ENCODE data around the gene NXPH3.

The NXPH3 gene

DNA sequence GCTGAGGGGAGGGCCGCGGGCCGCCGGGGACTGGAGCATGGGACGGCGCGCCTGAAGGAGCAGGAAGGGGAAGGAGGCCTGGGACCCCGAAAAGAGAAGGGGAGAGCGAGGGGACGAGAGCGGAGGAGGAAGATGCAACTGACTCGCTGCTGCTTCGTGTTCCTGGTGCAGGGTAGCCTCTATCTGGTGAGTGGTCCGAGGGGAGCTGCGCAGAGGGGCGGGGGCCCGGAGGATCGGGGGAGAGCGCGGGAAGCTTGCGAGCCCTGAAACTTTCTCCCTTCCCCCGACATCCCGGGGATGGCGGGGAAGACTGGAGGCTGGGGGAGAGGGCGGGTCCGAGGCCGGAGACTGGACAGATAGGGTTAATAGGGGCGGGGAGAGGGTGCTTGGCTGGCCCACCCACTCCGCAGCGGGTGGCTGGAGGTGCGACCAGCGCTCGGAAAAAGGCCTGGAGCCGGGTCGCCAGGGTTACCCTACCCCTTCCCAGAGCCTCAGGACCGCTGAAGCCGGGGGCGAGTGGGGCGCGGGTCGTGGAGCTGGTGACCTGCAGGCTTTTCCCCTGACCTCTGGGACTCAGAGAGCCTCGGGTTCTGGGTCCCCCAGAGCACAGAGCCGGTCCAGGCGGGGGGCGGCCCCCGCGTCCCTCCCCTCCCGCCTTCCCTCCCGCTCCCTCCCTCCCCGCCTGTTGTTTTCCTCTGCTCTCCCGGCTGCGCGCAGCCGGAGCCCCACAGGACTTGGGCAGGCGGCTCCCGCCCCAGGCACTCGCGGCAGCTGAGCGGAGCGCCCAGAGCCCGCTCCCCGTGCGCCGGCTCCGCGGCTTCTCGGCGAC lies 631 bp downstream of the NXPH3 start:
- DNase-seq (ENCODE audit: low read depth): peak; percentile 80

DNA sequence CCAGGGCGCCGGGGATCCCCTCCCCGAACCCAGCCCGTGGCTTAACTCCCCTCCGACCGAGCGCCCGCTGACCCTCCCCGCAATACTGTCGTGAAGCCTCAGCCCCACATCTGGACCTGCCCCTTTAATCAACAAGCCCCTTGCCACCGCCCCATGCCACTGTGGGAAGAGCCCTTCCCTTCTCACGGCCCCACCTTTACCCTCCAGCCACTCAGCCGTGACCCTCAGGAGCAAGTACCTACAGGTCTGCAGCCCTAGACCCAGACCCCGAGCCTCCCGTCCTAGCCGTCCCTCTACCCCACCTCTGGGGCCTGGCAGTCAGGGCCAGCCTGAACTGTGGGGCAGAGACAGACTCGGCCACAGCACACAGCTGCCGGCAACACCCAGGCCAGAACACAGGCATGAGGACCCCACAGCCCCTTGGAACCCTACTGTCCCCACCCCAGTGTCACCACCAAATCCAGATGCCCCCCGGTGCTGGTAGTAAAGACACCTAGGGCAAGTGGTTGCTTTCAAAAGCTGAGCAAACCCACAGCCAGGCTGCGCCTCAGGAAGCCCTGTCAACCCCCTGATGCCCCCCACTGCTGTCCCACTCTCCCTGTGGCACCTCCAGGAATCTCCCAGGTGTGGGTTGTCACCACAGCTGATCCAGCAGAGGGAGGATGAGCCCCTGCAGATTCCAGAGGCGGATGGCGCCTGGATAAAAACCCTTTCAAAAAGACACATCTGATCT lies 1.4 kb downstream of the NXPH3 start:
- peak; percentile 19 for DNase-seq (ENCODE audit: low read depth)

DNA sequence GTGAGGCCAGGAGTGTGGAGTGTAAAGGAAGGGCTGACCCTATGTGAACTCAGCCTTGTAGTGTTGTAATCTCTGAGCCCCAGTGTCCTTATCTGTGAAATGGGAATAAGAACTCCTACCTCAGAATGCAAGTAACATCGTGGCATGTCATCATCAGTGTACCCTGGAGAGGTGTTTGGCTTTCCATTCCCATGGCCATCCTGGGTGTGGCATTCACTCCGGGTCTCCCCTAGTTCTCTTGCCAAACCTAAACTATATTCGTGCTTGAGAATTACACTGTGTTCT lies 1.9 kb downstream of the NXPH3 start:
- DNase-seq (ENCODE audit: low read depth): no peak

DNA sequence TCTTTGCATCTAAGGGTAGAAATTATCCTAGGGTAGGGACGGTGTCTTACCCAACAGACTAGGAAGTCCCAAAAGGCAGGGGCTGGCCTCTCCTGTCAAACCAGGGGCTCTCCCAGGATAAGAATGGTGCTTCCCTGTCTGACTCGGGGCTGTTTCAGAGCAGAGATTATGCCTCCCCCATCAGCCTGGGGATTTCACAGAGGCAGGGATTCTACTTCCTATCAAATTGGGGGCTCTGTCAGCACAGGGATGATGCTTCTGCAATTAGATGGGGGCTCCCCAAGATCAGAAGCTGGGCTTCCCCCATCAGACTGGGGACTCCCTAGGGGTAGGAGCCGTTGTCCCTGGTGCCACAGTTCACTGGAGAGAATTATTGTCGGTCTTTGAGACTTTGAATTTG lies 2.3 kb downstream of the NXPH3 start:
- DNase-seq (ENCODE audit: low read depth): no peak

DNA sequence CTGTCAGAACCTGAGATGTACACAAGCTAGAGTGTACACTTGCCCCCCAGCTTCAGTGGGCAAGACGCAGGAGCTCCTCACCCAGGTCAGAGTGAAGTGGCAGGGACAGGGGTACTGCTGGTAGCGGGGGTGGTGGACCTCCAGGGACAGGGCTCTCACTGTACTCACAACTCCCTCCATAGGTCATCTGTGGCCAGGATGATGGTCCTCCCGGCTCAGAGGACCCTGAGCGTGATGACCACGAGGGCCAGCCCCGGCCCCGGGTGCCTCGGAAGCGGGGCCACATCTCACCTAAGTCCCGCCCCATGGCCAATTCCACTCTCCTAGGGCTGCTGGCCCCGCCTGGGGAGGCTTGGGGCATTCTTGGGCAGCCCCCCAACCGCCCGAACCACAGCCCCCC lies 2.7 kb downstream of the NXPH3 start:
- no peak for DNase-seq (ENCODE audit: low read depth)

DNA sequence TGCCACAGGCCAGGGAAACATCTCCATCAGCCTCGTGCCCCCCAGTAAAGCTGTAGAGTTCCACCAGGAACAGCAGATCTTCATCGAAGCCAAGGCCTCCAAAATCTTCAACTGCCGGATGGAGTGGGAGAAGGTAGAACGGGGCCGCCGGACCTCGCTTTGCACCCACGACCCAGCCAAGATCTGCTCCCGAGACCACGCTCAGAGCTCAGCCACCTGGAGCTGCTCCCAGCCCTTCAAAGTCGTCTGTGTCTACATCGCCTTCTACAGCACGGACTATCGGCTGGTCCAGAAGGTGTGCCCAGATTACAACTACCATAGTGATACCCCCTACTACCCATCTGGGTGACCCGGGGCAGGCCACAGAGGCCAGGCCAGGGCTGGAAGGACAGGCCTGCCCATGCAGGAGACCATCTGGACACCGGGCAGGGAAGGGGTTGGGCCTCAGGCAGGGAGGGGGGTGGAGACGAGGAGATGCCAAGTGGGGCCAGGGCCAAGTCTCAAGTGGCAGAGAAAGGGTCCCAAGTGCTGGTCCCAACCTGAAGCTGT lies 3.4 kb downstream of the NXPH3 start:
- no peak for DNase-seq (ENCODE audit: low read depth)

DNA sequence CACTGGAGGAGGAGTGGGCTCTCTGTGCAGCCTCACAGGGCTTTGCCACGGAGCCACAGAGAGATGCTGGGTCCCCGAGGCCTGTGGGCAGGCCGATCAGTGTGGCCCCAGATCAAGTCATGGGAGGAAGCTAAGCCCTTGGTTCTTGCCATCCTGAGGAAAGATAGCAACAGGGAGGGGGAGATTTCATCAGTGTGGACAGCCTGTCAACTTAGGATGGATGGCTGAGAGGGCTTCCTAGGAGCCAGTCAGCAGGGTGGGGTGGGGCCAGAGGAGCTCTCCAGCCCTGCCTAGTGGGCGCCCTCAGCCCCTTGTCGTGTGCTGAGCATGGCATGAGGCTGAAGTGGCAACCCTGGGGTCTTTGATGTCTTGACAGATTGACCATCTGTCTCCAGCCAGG lies 3.9 kb downstream of the NXPH3 start:
- DNase-seq (ENCODE audit: low read depth): no peak

DNA sequence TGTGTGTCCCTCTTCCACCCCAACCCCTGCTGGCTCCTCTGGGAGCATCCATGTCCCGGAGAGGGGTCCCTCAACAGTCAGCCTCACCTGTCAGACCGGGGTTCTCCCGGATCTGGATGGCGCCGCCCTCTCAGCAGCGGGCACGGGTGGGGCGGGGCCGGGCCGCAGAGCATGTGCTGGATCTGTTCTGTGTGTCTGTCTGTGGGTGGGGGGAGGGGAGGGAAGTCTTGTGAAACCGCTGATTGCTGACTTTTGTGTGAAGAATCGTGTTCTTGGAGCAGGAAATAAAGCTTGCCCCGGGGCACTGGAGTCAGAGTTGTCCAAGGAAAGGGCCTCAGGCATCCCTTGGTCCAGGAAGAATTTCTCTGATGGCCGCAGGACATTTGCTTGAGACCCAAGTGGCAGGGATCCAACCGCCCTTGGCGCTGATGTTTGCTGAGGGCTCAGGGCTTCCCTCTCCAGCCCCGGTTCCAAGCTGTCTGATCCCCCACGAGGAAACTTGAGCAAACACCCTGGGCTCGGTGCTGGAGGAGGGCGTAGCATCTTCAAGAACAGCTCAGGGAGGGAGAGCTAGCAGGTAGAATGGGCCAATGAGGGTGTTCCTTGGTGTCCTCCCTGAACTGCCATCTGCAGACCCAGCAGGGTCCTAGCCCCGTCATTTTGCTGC lies 4.5 kb downstream of the NXPH3 start:
- peak; percentile 21 for DNase-seq (ENCODE audit: low read depth)

DNA sequence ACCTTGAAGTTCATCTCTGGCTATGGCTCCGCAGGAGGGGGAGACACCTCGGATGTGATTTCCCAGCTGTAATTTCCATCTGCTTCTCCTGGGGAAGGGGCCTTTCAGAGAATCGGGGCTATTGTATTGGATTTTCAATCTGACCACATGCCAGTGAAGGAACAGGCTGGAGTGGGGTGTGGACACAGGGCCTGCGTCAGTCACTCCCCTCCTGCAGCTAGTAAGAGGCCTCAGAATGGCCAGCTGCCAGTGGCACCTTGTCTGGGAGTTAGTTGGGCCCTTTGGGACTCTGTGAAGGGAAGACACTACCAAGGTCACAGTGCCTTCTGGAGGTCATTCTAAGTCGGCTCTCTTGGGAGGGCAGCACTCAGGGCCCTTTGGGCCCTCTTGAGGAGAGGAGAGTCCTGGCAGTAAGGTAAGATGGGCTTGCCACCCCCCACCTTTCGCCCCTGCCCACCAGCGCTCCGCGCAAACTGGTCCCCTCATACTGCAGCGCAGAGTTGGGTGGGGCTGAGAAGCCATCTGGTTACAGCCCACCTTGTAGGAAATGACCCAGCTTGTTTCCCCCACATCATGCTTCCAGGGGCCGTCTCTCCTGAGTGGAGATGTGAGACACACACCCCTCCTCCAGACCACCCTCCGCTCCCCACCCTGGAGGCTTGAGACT lies 5.4 kb downstream of the NXPH3 start:
- no peak for DNase-seq (ENCODE audit: low read depth)

DNA sequence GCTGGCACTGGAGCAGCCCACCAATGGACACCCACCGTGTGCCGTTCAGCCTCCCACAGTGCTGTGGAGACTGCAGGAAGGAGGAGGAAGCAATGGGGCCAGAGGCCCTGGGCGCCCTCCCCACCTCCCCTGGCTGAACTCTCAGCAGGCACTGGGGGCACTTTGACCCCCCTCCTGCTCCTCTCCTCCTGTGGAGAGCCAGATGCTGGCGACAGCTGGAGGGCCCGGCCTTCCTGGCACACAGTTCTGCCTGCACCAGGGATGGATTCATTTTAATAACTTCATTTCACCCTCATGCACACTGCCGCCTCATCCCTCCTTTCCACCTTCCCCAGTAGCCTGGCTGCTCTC lies 6.0 kb downstream of the NXPH3 start:
- DNase-seq (ENCODE audit: low read depth): no peak

DNA sequence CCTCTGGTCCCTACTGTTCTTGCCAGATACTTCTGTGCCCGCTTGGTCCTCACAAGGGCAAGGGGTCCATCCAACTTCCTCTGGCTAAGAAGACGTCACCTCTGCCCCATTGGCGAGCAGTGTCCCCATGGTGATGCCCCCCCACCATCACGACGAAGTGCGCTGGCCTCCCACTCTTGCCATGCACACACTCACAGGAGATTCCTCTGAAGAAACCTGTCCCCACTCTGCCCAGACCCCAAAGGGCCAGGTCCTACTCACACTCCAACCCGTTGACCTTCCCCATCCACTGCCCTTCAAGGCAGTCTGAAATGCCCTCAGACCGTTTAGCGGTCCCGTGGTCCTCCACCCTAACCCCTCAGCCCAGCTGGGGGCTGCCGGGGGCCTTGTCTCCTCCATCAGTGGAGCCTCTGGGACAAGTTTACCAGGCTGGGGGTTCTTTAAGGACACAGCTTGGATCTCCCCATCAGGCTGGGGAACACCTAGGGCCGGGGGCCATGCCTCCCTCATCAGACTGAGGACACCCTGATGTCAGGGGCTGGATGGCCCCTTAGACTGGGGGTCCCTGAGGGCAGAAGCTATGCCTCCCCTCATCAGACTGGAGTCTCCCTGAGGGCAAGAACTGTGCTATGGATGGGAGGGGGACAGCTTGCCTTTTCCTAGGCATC lies 6.5 kb downstream of the NXPH3 start:
- DNase-seq (ENCODE audit: low read depth): no peak

DNA sequence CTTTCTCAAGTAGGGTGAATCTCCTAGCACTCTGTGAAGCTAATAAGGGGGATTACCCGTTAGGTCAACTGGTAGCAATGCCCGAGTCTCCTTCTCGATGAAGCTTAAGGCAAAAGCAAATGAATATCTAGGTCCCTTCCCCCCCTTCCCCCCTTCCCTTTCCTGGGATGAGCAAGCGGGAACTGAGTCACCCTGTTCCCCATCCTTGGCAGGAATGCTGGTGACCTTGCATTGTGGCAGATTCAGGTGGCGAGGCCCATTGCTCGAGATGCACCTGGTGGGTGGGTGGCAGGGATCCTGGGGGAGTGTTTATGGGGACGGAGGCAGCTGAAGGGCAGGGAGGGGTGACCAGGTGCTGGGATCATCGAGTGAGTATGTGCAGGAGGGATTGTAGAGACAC lies 7.1 kb downstream of the NXPH3 start:
- DNase-seq (ENCODE audit: low read depth): peak; percentile 59

DNA sequence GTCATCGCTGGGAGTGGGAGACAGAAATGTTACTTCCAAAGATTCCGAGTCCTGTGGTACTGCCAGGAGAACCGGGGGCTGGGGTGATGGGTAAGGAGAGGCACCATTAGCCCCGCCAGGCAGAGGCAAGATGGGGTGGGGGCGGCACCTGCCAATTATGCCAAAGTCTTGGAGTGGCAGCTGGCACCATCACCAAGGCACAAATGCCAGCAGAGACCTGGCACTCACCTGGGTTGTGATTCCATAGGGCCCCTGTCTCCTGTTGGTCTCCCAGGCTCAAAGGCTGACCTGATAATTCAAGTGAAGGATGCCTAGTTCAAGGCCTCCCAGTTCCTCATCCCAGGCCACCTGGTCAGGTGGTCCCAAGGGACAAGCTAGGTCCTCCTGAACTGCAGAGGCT lies 7.6 kb downstream of the NXPH3 start:
- DNase-seq (ENCODE audit: low read depth): no peak

DNA sequence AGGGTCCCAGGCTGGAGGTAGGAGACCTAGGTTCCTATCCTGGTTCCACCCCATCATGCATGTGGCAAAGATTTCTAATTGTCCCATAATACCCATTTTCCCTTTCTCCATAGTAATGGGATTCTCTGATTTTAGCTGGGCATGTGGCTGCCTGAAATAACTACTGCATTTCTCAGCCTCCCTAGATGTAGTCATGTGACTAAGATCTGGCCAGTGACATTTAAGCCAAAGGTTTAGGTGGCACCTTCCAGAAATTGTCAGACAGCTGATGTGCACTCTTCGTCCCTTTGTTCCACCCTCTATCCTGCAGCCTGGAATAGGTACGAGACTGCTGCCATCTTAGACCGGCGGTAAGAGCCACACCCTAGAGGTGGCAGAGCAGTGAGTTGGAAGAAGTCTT lies 8.2 kb downstream of the NXPH3 start:
- peak; percentile 27 for DNase-seq (ENCODE audit: low read depth)

DNA sequence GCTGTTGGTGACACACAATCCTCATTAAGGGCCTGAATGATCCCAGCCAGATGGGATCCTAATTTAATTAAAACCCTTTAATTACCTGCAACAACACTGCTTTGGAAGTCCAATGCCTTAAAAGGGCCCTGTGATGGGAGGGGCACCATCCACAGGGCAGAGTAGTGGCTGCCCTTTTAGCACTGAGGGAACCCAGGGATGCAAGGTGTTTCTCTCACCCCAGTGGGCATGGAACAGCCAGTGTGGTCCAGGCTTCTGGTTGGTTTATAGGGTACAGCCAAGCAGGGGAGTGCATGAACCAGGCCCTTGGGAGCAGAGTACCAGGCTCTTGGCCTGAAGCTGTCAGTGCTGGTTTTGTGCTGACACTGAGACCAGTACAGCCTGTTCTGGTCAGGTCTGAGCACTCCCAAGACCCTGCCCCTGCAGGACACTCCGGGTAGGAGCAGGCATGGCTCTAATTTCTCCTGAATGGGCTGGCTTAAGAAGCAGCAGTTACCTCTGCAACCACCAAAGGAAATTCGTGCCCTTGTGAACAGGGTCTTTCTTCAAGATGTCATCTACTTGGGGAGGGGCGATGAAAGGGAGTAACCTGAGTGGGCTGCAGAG lies 9.9 kb downstream of the NXPH3 start:
- peak; percentile 26 for DNase-seq (ENCODE audit: low read depth)

DNA sequence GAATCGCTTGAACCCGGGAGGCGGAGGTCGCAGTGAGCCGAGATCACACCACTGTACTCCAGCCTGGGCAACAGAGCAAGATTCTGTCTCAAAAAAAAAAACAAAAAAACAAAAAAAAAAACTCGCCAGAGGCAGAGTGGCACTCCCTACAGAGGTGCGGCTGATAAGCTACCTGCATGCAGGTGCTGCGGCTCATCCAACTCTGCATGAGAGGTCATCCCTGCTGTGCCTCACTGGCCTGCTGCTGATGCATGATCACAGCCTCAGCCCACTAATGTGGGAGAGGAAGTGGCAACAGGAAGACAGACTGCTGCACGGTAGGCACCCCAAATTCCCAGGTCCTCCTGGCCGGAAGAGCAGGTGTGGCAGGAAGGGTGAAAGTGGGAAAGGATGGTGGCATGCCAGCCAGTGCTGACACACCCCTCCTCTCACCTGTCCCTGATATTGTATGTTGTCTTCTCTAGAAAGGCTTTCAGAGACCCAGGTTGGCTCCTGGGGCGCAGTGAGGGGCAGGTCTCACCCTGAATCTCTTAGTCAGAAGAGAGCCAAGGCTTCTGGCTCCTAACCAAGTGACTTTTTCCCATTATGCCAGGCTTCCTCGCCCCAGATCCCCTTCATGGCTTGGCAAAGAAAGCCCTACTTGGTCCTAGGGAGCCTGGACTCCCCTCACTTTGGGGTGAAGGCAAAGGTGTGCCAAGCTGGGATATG lies 11.8 kb downstream of the NXPH3 start:
- DNase-seq (ENCODE audit: low read depth): no peak

DNA sequence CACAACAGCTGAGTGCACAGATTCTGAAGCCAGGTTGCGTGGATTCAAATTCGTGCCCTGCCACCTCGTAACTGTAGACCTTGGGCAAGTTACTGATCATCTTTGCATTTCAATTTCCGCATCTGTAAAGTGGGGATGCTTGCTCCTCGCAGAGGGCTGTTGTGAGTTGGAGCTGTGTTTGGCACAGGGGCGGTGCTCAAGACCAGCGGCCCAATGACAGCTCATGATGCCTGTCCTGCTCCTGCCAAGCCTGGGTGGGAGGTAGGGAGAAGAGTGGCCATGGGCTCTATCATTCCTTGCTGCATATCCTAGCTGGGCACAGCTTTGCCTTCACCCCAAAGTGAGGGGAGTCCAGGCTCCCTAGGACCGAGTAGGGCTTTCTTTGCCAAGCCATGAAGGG lies 12.6 kb downstream of the NXPH3 start:
- no peak for DNase-seq (ENCODE audit: low read depth)

DNA sequence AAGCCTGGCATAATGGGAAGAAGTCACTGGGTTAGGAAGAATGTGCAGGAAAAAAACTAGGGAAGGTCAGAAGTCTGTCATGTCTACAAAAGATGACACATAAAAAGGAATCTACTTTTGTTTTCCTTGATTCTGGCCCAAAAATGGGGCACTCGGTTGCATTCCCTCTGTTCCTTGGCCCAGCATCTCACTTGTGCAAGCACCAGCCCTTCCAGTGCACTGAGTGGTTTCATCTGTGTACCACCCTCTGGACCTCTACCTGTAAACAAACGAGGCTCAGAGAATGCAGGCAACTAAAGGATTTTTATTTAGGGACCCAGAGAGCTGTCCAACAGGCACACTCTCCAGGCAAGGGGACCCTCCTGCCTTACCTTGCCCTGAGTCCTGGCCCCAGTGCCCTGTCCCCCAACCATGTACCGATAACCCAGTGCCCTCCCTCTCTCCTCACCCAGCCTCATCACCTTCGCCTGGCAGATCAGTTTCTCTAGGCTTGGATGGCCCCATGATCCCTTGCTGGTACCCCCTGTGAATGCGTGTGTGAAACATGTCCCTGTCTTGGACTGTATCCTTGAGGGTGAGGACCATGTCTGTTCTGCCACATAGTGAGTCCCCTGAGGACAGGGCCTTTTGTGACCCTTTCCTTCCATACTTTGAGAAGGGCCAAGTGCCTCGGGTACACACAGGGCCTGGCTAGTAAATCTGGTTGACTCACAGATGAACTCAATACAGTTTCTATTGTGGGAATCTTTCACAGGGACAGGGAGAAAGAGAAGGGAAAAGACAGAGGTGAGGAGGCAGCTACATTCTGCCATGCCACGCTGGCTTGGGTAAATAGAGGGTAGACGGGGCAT lies 13.3 kb downstream of the NXPH3 start:
- peak; percentile 90 for DNase-seq (ENCODE audit: low read depth)

DNA sequence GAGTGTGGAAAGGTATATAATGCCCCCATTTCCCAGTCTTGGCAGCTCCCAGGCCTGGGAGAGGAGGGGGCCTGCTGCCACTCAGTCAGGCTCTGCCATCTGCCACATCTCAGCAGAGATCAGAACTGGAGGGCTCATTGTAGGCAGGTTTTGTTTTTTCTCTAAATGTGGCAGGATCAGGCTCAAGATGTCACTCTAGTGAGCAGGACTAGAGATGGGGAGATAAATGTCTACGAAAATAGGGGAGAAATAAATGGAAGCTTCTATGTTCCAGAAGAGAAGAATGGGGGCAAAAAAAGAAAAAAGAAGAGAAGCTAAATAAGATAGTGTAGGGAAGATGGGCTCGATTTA lies 13.9 kb downstream of the NXPH3 start:
- no peak for DNase-seq (ENCODE audit: low read depth)

DNA sequence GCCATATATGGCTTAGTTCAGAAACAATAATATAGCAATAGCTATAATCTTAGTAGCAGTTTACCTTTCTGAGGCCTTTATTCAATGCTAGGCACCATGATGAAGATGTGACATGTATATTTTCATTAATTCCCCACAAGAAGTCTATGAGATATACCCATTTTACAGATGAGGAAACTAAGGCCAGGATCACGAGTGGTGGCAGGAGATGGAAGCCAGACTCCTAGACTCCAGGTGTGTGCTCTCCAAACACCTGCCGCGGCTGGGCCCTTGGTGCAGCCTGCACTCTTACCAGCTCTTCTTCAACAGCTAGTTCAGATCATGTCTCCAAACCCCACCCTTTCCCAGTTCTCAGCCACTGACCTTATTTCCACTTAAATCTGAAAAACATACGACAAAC lies 15.2 kb downstream of the NXPH3 start:
- DNase-seq (ENCODE audit: low read depth): no peak

Data from EH (cell line).